Keratinocyte (primary cell): ENCODE measurements around the gene RALGPS2.

Source experiments
- CTCF ChIP-seq, 3 experiments: IDR thresholded peaks in 1 of 3; conservative IDR thresholded peaks in 1 of 3; optimal IDR thresholded peaks in 1 of 3; 2 replicates in 2 of 3; 3 replicates in 1 of 3; pipeline versions ENCODE3 to v1.5.1; 2011; ENCODE audit warnings: low read length in 3 of 3, mild to moderate bottlenecking in 3 of 3, moderate library complexity in 2 of 3, control low read depth in 1 of 3, inconsistent platforms in 1 of 3; ENCODE audit not compliant: insufficient read depth in 2 of 3; ENCODE audit errors: extremely low read depth in 1 of 3
- EZH2 ChIP-seq: IDR thresholded peaks from one replicate; pipeline ENCODE4 v1.6.1; 2012; ENCODE audit warnings: inconsistent platforms, mild to moderate bottlenecking, low read length, moderate library complexity

GRCh38 chr1:178802873-178803272 is 77.8 kb downstream of the RALGPS2 start:
- TF ChIP-seq CTCF (optimal IDR thresholded peaks at IDR 0.05 in 1 of 3, IDR thresholded peaks at IDR 0.05 in 1 of 3, conservative IDR thresholded peaks at IDR 0.05 in 1 of 3; ENCODE audit: extremely low read depth in 1 of 3, insufficient read depth in 2 of 3, low read length in 3 of 3): no peak
- TF ChIP-seq EZH2: no peak
